Naive thymus-derived CD8-positive, alpha-beta T cell (primary cell): ENCODE measurements around the gene OR52B6. TPM values are rescaled to one million over a fixed set of nuclear protein-coding genes. Genes with fewer than 3 reads are reported as not detected.

Experiments used
- ATAC-seq, 2 donors: fragments of 150-1000 bp; cut with Tn5 transposase in 1 of 2; sonication (Bioruptor Pico), chemical (Tn5 transposase) in 1 of 2; 1 replicate in 1 of 2; 2 replicates in 1 of 2; pipeline ENCODE4 v1.10.0; 2021; ENCODE audit warnings: mild to moderate bottlenecking in 2 of 2, moderate library complexity in 2 of 2
- POLR2A ChIA-PET: fragments of 350-600 bp; sonication (Branson Sonifier 250); formaldehyde crosslinking; loops from one replicate; lab custom pipeline; 2021; ENCODE audit warnings: antibody characterized with exemption; lab: Charles Lee
- DNase-seq, 10 donors: peaks; one replicate each; pipeline versions ENCODE4 v3.0.0 to v3.0.0-alpha.2; 2020 to 2022
- H3K27ac Mint-ChIP-seq, 10 donors: one replicate each; pipeline ENCODE4 v1.8.0; 2020 to 2022; ENCODE audit warnings: mild to moderate bottlenecking in 10 of 10, mixed read lengths in 10 of 10, moderate library complexity in 4 of 10, inconsistent platforms in 1 of 10
- H3K27me3 Mint-ChIP-seq, 5 donors: one replicate each; pipeline ENCODE4 v1.8.0; 2021 to 2022; ENCODE audit warnings: mixed read lengths in 5 of 5
- H3K36me3 Mint-ChIP-seq, 3 donors: one replicate each; pipeline ENCODE4 v1.8.0; 2020 to 2022; ENCODE audit warnings: mixed read lengths in 3 of 3, mild to moderate bottlenecking in 2 of 3, inconsistent platforms in 1 of 3
- H3K4me1 Mint-ChIP-seq, 4 donors: one replicate each; pipeline ENCODE4 v1.8.0; 2021 to 2022; ENCODE audit warnings: mixed read lengths in 4 of 4
- H3K4me3 Mint-ChIP-seq, 10 donors: one replicate each; pipeline ENCODE4 v1.8.0; 2020 to 2022; ENCODE audit warnings: mild to moderate bottlenecking in 10 of 10, mixed read lengths in 10 of 10, moderate library complexity in 6 of 10, inconsistent platforms in 1 of 10
- H3K9me3 Mint-ChIP-seq, 9 donors: one replicate each; pipeline ENCODE4 v1.8.0; 2020 to 2022; ENCODE audit warnings: mixed read lengths in 9 of 9, mild to moderate bottlenecking in 3 of 9, inconsistent platforms in 1 of 9, moderate library complexity in 1 of 9
- polyA plus RNA-seq, 3 donors: library from polyadenylated mRNA; unstranded; fragments of 300-500 nt; fragmentation: Illumina TruSeq; gene quantifications; one replicate each; pipeline ENCODE4 v1.2.3, GENCODE V29; 2021
- total RNA-seq, 8 experiments: library from RNA in 2 of 8; stranded (reverse) in 2 of 8; gene quantifications; one replicate each; pipeline ENCODE4 v1.2.3 and lab custom pipeline; 2021 to 2026

Gene OR52B6
- total and polyA plus RNA-seq, 5 experiments from 2014 or later, result not detected

- ATAC-seq, result peak; percentile 97 to 98
- POLR2A ChIA-PET, result interaction anchor here (0.6 to 1.3 kb wide), 3 partner anchors 60 to 75 kb away, joined by 4 read pairs; partner anchors contain the start of genes TRIM22 and TRIM5
- H3K4me1 Mint-ChIP-seq, result peaks cover 26 to 56% (median 50%) of the 10 kb centered on the region in 4 donors
- H3K27me3 Mint-ChIP-seq, result no peaks in the 10 kb centered on the region
- no peaks in the 10 kb centered on the region for H3K9me3 Mint-ChIP-seq
- peaks cover 0 to 9% (median 9%) of the 10 kb centered on the region in 3 donors for H3K36me3 Mint-ChIP-seq
- peak within 1 kb of the TSS; percentile 91 to 99 (median 95) for H3K27ac Mint-ChIP-seq
- peak; percentile 13 to 79 (median 62) for DNase-seq
- peak within 1 kb of the TSS; percentile 86 to 99 (median 90) for H3K4me3 Mint-ChIP-seq
Observed at GRCh38 chr11:5624489-5625279, 44.0 kb downstream of the OR52B6 start, which contains the start of gene TRIM34. Gene TRIM34 (plus strand): TSS chr11:5625001. CDS start chr11:5632332, 7,331 bp downstream.

DNA sequence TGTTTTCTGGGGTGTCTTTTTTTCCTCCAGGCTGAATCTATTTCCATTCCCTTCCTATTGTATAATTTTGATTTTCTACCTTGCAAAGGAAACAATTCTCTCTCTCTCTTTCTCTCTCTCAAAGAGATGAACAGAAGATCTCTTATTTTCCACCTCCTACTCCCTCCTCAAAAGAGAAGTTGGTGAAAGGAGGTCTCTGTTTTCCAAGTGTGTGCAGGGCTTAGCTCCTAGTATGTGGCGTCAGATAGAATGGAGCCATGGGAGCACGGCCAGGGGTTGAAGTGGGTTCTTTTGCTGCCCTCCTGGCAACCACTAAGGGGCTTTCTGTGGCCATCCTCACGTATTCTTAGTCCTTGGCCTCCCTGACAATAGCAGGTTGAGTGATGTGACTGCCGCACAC is 44.6 kb downstream of the OR52B6 start:
- Mint-ChIP-seq H3K9me3 (no peaks in the 10 kb centered on the region), H3K4me1 (peaks cover 28 to 56% (median 52%) of the 10 kb centered on the region in 4 donors), H3K27ac (peak overlapping the region; percentile 91 to 99 (median 95)), H3K36me3 (peaks cover under 1 to 11% (median 9%) of the 10 kb centered on the region in 3 donors), H3K4me3 (peak overlapping the region; percentile 86 to 99 (median 90)), H3K27me3 (no peaks in the 10 kb centered on the region)
- no peak for ATAC-seq
- DNase-seq, result no peak
- POLR2A ChIA-PET, result interaction anchor here (0.6 kb wide), 1 partner anchor 75 kb away, joined by 4 read pairs; no protein-coding TSS in a partner anchor

DNA sequence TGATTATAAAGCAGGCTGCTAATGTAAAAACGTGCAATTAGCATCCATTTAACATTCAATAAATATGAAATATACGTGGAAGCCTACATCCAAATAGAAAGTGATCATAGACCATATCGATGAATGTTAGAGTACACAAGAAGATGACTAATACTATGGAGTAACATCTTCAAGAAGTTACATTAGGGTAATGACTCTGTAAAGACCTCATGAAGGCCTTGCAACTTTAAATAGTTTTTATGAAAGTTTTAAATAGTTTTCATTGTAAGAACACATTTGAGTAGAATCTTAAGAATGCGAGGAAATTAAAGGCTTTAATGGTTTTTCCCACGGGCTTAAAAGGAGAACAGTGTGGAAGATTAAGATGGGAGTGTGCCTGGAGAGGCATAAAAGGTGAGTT is 45.5 kb downstream of the OR52B6 start:
- Mint-ChIP-seq H3K4me1 (peaks cover 28 to 63% (median 57%) of the 10 kb centered on the region in 4 donors), H3K27ac (peak overlapping the region in 9 of 10 donors; percentile 56 to 99 (median 96)), H3K4me3 (peak overlapping the region; percentile 86 to 99 (median 90)), H3K27me3 (no peaks in the 10 kb centered on the region), H3K9me3 (no peaks in the 10 kb centered on the region), H3K36me3 (peaks cover 5 to 11% (median 9%) of the 10 kb centered on the region in 3 donors)
- no peak for ATAC-seq
- no peak for DNase-seq
- POLR2A ChIA-PET, result no interaction called here

- Mint-ChIP-seq H3K4me1 (peaks cover 22 to 64% (median 44%) of the 10 kb centered on the region in 4 donors), H3K27me3 (no peaks in the 10 kb centered on the region), H3K9me3 (no peaks in the 10 kb centered on the region), H3K27ac (peak overlapping the region in 3 of 10 donors; percentile 27 to 69 (median 32)), H3K36me3 (peaks cover 24 to 54% (median 40%) of the 10 kb centered on the region in 3 donors), H3K4me3 (no peak overlapping the region)
- no peak for ATAC-seq
- DNase-seq, result no peak
- POLR2A ChIA-PET, result no interaction called here
Observed at GRCh38 chr11:5631417-5631816, 50.7 kb downstream of the OR52B6 start.

Other genes with a start within 250 kb of the OR52B6 start
- gene OR51B5, start 237.4 kb upstream of the OR52B6 start, total RNA-seq, result not detected
- gene OR51B5, start 237.4 kb upstream of the OR52B6 start, polyA plus RNA-seq, result not detected
- not detected for gene OR51B6, start 229.4 kb upstream of the OR52B6 start, total RNA-seq
- gene OR51B6, start 229.4 kb upstream of the OR52B6 start, polyA plus RNA-seq, result not detected
- not detected for gene OR51M1, start 197.1 kb upstream of the OR52B6 start, total RNA-seq
- gene OR51M1, start 197.1 kb upstream of the OR52B6 start, polyA plus RNA-seq, result not detected
- gene OR51Q1, start 158.8 kb upstream of the OR52B6 start, total RNA-seq, result not detected
- not detected for gene OR51Q1, start 158.8 kb upstream of the OR52B6 start, polyA plus RNA-seq
- gene OR51I1, start 139.4 kb upstream of the OR52B6 start, total RNA-seq, result not detected
- not detected for gene OR51I1, start 139.4 kb upstream of the OR52B6 start, polyA plus RNA-seq
- not detected for gene OR51I2, start 131.6 kb upstream of the OR52B6 start, total RNA-seq
- gene OR51I2, start 131.6 kb upstream of the OR52B6 start, polyA plus RNA-seq, result not detected
- gene OR52D1, start 92.2 kb upstream of the OR52B6 start, total RNA-seq, result not detected
- not detected for gene OR52D1, start 92.2 kb upstream of the OR52B6 start, polyA plus RNA-seq
- under 1 TPM in 1 of 2 experiments, not detected in 1; 0.41 TPM for gene UBQLN3, start 70.9 kb upstream of the OR52B6 start, total RNA-seq
- not detected for gene UBQLN3, start 70.9 kb upstream of the OR52B6 start, polyA plus RNA-seq
- under 1 TPM; 0.47 TPM for gene UBQLNL, start 64.2 kb upstream of the OR52B6 start, total RNA-seq
- not detected for gene UBQLNL, start 64.2 kb upstream of the OR52B6 start, polyA plus RNA-seq
- gene OR52H1, start 32.3 kb upstream of the OR52B6 start, total RNA-seq, result not detected
- gene OR52H1, start 32.3 kb upstream of the OR52B6 start, polyA plus RNA-seq, result not detected
- gene TRIM6, start 15.8 kb downstream of the OR52B6 start, total RNA-seq, result not detected
- gene TRIM6, start 15.8 kb downstream of the OR52B6 start, polyA plus RNA-seq, result not detected
- gene TRIM34, start 44.1 kb downstream of the OR52B6 start, total RNA-seq, result 10 to 100 TPM; 12.5 to 12.6 TPM
- gene TRIM34, start 44.1 kb downstream of the OR52B6 start, polyA plus RNA-seq, result 10 to 100 TPM; 10.8 to 13.1 (median 12.1) TPM
- 10 to 100 TPM; 39.4 to 41.8 TPM for gene TRIM5, start 104.2 kb downstream of the OR52B6 start, total RNA-seq
- 10 to 100 TPM in 1 of 3 donors, 1 to 10 TPM in 2; 9.6 to 10.4 (median 9.9) TPM for gene TRIM5, start 104.2 kb downstream of the OR52B6 start, polyA plus RNA-seq
- 100 to 1,000 TPM; 242 to 243 TPM for gene TRIM22, start 108.9 kb downstream of the OR52B6 start, total RNA-seq
- 100 to 1,000 TPM; 108 to 143 (median 114) TPM for gene TRIM22, start 108.9 kb downstream of the OR52B6 start, polyA plus RNA-seq
- gene OR56B1, start 155.6 kb downstream of the OR52B6 start, total RNA-seq, result under 1 TPM; 0.36 to 0.42 TPM
- not detected for gene OR56B1, start 155.6 kb downstream of the OR52B6 start, polyA plus RNA-seq
- gene OR52N4, start 173.4 kb downstream of the OR52B6 start, total RNA-seq, result 1 to 10 TPM; 2.2 to 2.6 TPM
- under 1 TPM in 2 of 3 donors, not detected in 1; 0.55 to 0.59 TPM for gene OR52N4, start 173.4 kb downstream of the OR52B6 start, polyA plus RNA-seq
- not detected for gene OR52N5, start 202.5 kb downstream of the OR52B6 start, total RNA-seq
- gene OR52N5, start 202.5 kb downstream of the OR52B6 start, polyA plus RNA-seq, result not detected
- gene OR52N1, start 210.4 kb downstream of the OR52B6 start, total RNA-seq, result not detected
- not detected for gene OR52N1, start 210.4 kb downstream of the OR52B6 start, polyA plus RNA-seq
- not detected for gene OR52N2, start 228.0 kb downstream of the OR52B6 start, total RNA-seq
- gene OR52N2, start 228.0 kb downstream of the OR52B6 start, polyA plus RNA-seq, result not detected